ENCODE results near the gene RAD51AP2. TPM values are rescaled to one million over a fixed set of nuclear protein-coding genes. Genes with fewer than 3 reads are reported as not detected.

The RAD51AP2 gene
- polyA plus RNA-seq, 3 donors: 0.12 to 0.19 (median 0.17) TPM

DNA sequence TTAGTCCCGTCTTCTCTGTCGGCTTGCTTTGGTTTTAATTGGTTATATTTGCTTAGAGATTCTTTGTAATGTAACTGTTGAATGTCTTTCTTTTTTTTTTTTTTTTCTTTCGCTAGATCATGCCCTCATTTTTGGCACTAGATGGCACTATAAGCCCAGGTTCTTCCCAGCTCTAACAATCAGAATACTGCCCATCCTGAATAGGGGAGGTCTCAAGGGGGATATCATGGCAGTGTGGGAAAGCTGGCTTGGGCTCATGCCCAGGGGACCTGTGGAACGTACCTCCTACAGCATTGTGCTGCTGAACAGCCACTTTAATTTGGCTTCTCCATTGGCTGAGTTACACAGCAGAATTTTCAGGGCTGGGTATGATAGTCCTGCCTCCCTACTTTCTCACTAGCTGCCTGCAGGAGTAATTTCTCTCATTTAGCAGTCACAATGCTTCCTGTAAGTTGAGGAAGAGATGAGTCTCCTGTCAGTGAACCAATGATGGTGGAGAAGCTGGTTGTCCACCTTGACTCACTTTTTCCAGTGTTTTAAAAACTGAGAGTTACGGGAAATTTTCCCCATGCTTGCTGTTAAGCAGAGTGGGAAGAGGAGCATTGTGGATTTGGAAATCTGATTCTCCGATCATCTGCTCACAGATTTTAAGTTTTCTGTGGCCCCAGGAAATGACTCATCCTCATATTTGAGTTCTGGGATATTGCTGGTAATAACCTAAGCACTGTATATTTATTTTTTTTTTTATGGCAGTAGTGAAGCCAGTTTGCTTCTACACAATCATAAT, 47.2 kb downstream of the RAD51AP2 start:
- DNase-seq: no peak

DNA sequence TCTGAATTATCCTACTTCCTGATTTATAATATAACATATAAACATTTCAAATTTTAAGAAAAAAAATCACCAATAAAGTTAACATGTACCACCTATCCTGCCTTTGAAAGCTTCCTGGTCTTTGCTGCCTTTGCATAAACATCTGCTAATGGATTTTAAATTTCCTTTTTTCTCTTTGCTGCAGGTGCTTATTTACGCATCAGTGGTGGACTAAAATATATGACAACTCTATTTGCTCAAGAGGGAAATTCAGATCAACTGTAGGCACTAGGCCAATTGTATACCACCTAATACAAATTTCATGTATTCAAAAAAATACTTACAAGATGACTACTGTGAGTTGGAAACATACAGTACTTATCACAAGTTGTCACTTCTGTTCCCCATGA, 57.2 kb downstream of the RAD51AP2 start:
- DNase-seq: no peak

Other genes starting within 250 kb of the RAD51AP2 start
- gene VSNL1, start 22.3 kb upstream of the RAD51AP2 start, polyA plus RNA-seq (ENCODE audit: insufficient read length in 3 of 3): 1 to 10 TPM; 3.7 to 4.8 (median 3.8) TPM
- 10 to 100 TPM; 31.6 to 39.4 (median 35.1) TPM for gene SMC6, start 235.4 kb upstream of the RAD51AP2 start, polyA plus RNA-seq (ENCODE audit: insufficient read length in 3 of 3)
- 10 to 100 TPM; 10.6 to 16.5 (median 15.3) TPM for gene GEN1, start 235.7 kb upstream of the RAD51AP2 start, polyA plus RNA-seq (ENCODE audit: insufficient read length in 3 of 3)

Measured in renal pelvis (tissue), 4 donors.